ENCODE results near the gene KCND2. TPM values are rescaled to one million over a fixed set of nuclear protein-coding genes. Genes with fewer than 3 reads are reported as not detected.
"Not testable (repeated sequence)": the region's sequence is repeated elsewhere in the genome, so short reads cannot be mapped to it uniquely, and the experiment has no call there.

The KCND2 gene
- total RNA-seq, result 1 to 10 TPM in 3 of 4 donors, under 1 TPM in 1; 0.96 to 3.8 (median 1.7) TPM

DNA sequence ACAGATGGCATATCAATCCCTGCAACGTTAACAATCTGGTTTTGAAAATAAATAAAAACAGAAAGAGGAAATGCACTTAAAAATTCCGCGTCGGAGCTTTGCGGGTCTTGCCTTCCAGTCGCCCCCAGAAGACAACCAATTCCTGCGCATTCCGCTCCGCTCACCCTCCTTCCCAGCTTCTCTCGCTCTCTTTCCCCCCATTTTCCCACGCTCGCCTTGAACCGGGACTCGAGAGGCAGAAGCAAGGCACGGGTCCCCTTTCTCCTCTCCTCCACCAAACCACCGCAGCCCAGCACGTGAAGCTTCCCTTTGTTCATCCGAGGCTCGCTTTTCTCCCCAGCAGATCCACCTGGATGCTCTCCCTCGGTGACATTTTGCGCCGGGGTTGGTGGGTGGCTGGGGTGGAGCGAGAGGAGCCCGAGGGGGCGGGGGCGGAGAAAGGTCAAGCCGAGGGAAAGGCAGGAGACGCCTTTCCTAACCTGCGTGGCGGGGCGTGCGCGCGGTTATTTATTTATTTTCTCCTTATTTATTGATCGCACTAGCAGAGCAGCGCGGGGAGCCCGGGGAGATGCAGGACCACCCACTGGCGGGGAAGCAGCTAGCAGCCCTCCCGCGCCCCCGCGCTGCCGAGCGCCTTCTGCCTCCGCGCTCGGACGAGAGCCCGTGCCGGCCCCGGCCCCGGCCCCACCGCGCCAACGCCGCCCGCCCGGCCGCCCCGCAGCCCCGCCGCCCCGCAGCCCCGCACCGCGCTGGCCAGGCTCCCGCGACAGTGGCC is at the start of gene KCND2:
Gene KCND2, plus strand, starts transcription at position 475 of the 775 bp plus-strand sequence.
- DNase-seq (ENCODE audit: low spot score), result no peak
- TF ChIP-seq, protein P1, sequence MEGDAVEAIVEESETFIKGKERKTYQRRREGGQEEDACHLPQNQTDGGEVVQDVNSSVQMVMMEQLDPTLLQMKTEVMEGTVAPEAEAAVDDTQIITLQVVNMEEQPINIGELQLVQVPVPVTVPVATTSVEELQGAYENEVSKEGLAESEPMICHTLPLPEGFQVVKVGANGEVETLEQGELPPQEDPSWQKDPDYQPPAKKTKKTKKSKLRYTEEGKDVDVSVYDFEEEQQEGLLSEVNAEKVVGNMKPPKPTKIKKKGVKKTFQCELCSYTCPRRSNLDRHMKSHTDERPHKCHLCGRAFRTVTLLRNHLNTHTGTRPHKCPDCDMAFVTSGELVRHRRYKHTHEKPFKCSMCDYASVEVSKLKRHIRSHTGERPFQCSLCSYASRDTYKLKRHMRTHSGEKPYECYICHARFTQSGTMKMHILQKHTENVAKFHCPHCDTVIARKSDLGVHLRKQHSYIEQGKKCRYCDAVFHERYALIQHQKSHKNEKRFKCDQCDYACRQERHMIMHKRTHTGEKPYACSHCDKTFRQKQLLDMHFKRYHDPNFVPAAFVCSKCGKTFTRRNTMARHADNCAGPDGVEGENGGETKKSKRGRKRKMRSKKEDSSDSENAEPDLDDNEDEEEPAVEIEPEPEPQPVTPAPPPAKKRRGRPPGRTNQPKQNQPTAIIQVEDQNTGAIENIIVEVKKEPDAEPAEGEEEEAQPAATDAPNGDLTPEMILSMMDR (IDR thresholded peaks at IDR 0.05), result no peak
- no peak for ATAC-seq (ENCODE audit: low FRiP score)

- DNase-seq (ENCODE audit: low spot score) (no peak), ATAC-seq (ENCODE audit: low FRiP score) (no peak)
- TF ChIP-seq, protein P1 (IDR thresholded peaks at IDR 0.05), result no peak
Measured at GRCh38 chr7:120226188-120226587, 46.8 kb upstream of the KCND2 start.

DNA sequence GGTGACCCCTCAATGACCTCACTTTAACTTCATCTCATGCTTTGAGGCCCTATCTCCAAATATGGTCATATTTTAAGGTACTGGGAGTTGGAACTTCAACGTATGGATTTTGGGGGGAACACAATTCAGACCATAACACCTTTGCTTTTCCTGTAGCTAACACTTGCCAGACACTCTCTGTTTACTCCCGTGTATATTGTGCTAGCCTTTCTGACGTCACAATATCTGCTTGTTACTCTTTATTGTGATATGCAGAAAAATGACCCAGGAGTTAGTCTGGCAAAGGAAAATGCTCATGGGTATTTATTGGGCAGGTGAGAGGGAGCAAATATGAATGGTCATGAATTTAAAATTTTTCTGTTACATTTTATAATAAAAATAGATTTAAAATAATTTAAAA is 45.7 kb upstream of the KCND2 start:
- no peak for DNase-seq (ENCODE audit: low spot score)
- TF ChIP-seq, protein P1 (IDR thresholded peaks at IDR 0.05), result no peak
- ATAC-seq (ENCODE audit: low FRiP score), result no peak

GRCh38 chr7:120229084-120229483 is 43.9 kb upstream of the KCND2 start:
- ATAC-seq (ENCODE audit: low FRiP score) (no peak), DNase-seq (ENCODE audit: low spot score) (no peak)
- TF ChIP-seq, protein P1 (IDR thresholded peaks at IDR 0.05), result no peak

DNA sequence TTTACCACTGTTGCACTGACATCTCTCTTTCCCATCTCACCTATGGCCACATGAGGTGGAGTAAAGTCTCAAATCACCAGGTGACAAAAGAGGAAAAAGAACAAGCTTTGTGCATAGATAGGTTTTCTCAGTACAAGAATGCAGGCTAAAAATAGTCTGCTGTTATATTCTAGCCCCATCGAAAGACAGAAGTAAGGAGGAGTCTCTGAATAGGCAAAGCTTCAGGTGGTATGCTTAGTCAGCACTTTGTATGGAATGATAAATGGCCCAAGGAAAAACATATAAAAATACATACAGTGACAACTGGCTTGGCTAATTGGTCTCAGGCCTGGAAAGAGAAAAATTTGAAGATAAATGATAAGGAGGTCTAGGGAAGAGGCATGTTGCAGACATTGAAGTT is 39.6 kb upstream of the KCND2 start:
- ATAC-seq (ENCODE audit: low FRiP score) (no peak), DNase-seq (ENCODE audit: low spot score) (no peak)
- TF ChIP-seq, protein P1 (IDR thresholded peaks at IDR 0.05), result no peak

DNA sequence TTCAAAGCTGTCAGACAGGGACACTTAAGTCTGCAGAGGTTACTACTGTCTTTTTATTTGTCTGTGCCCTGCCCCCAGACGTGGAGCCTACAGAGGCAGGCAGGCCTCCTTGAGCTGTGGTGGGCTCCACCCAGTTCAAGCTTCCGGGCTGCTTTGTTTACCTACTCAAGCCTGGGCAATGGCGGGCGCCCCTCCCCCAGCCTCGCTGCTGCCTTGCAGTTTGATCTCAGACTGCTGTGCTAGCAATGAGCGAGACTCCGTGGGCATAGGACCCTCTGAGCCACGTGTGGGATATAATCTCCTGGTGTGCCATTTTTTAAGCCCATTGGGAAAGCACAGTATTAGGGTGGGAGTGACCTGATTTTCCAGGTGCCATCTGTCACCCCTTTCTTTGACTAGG is 32.6 kb upstream of the KCND2 start:
- not testable (repeated sequence) for ATAC-seq (ENCODE audit: low FRiP score); DNase-seq (ENCODE audit: low spot score)

DNA sequence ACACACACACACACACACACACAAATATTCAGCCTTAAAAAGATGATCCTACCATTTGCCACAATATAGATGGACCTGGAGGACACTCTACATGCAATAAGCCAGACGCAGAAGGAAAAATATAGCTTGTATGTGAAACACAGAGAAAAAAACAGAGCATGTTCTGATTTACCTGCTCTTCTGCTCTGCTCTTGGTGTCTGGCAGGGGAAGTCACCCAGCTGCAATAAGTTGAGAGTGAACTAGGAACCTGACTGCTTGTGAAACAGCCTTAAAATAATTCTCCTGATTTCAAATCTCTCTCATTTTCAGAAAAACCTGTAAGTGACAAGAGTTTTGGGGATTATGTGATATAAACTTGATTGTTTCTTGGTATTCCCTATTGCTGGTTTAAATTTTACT is 31.0 kb upstream of the KCND2 start:
- ATAC-seq (ENCODE audit: low FRiP score), result no peak
- DNase-seq (ENCODE audit: low spot score), result no peak
- TF ChIP-seq, protein P1 (IDR thresholded peaks at IDR 0.05), result no peak
